Fibroblast of pulmonary artery (primary cell): ENCODE data around the gene DCLK3.

ENCODE experiments used
- DNase-seq: peaks from one replicate; pipeline ENCODE4 v3.0.0-alpha.2; 2010; ENCODE audit warnings: low read depth
- H3K4me3 ChIP-seq: replicated peaks from 2 replicates; pipeline ENCODE4 v1.5.1; 2011; ENCODE audit warnings: low read depth, mild to moderate bottlenecking, control low read depth, low read length, moderate library complexity
- CTCF ChIP-seq: IDR thresholded peaks from 2 replicates; pipeline ENCODE4 v1.5.1; 2011; ENCODE audit warnings: mild to moderate bottlenecking, control low read depth, low read length, inconsistent platforms; ENCODE audit errors: missing control alignments

DCLK3 gene

GRCh38 chr3:36734742-36735141, 29.6 kb downstream of the DCLK3 start:
- H3K4me3 ChIP-seq: no peak overlapping the region
- no peak for DNase-seq

GRCh38 chr3:36733723-36734122, 30.6 kb downstream of the DCLK3 start:
- no peak for DNase-seq
- no peak for TF ChIP-seq CTCF
- no peak overlapping the region for H3K4me3 ChIP-seq

More at GRCh38 chr3:36734742-36735141, 29.6 kb downstream of the DCLK3 start:
- no peak for TF ChIP-seq CTCF

DNA sequence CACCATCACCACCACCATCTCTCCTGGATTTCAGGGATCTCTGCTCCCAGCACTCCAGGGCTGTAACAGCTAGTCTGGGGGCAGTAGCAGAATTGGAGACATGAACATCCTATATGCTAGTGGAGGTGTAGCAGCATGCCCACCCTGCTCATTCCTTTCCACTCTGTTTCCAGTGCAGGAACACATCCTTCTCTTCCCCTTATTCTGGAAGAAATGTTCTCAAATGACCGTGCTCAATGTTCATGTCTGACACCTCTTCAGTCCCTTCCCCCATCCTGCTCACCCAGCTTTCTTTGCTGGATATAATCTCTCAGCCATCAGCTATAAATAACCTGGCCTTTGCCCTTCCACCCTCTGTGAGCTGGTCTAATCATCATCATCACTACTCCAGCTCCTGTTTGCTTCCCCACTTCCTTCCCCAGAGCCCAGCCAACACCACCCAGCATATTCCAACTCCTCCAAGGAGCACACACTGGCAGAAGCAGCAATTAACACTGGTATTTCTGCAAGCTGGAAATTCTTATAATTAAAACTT, 31.1 kb downstream of the DCLK3 start:
- no peak for DNase-seq
- H3K4me3 ChIP-seq: no peak overlapping the region
- no peak for TF ChIP-seq CTCF

DNA sequence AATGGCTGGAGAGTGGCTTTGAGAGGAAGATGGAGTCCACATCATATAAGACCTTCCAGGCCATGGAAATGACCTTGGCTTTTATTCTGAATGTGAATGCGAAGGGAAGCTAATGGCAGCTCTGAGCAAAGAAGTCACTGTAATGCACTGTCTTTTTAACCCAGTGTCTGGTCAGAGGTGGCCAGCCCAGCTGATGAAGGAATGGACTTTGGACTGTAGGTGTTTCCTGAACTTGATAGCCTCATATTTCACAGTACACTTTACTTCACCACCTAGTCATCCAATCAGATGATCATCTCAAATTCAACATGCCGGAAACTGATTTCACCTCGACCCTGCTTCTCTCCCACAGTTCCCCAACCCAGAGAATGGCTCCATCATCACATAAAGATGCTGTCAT, 33.4 kb downstream of the DCLK3 start:
- no peak for TF ChIP-seq CTCF
- no peak for DNase-seq
- H3K4me3 ChIP-seq: no peak overlapping the region

DNA sequence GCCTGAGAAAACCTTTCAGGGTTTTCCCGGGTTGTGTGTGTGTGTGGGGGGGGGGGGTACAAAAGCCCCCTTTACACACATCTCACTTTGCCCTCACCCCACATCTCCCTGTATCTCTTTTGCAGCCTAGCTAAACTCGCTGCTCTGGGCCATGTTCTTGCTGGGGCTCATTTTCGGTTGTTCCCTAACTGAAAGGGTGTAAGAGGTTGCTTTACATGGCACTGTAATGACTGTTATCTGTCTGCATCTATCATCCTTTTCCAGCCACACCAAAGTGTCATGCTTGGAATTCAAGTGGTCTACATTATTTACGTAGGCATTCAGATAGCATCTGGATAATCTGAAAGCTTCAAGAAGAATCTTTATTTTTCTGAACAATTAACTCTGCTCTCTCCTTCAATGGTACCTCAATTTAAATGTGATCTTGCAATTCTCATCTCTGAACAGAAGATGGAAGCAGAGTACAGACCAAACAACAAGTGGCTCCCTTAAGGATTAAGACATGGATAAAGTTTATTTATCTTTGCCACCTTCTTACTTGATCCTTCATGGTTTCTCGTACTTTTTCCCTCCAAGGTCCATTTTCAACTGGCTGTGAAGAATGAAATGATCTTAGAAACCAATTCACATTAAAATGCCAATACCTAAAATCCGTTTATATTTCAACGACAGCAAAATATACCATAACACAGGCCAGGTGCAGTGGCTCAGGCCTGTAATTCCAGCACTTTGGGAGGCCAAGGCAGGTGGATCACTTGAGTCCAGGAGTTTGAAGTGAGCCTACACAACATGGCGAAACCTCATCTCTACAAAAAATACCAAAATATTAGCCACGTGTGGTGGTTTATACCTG, 34.9 kb downstream of the DCLK3 start:
- peak; percentile 79 for DNase-seq
- peak; percentile 73 for TF ChIP-seq CTCF
- no peak overlapping the region for H3K4me3 ChIP-seq

GRCh38 chr3:36714343-36715086, 49.8 kb downstream of the DCLK3 start:
- peak; percentile 10 for TF ChIP-seq CTCF
- no peak overlapping the region for H3K4me3 ChIP-seq
- peak; percentile 17 for DNase-seq
